Peyer's patch (tissue), 4 donors: Measurements from ENCODE around the gene TTC28. TPM values are rescaled to one million over a fixed set of nuclear protein-coding genes. Genes with fewer than 3 reads are reported as not detected.

Experiments used
- DNase-seq, 3 donors: peaks; one replicate each; pipeline ENCODE4 v3.0.0-alpha.2; 2017 to 2019
- H3K27ac ChIP-seq, 4 donors: fragments of 200-600 bp; sonication (generic); one replicate each; pipeline ENCODE4 v1.5.1; 2016 to 2019
- H3K27me3 ChIP-seq, 2 donors: fragments of 200-600 bp; sonication (generic); one replicate each; pipeline ENCODE4 v1.5.1; 2019
- H3K36me3 ChIP-seq, 3 donors: fragments of 200-600 bp; sonication (generic); one replicate each; pipeline ENCODE4 v1.5.1; 2016 to 2019
- H3K4me1 ChIP-seq, 4 donors: fragments of 200-600 bp; sonication (generic); one replicate each; pipeline ENCODE4 v1.5.1; 2016 to 2019
- H3K4me3 ChIP-seq, 4 donors: fragments of 200-600 bp; sonication (generic); 1 replicate in 3 of 4; 2 replicates in 1 of 4; pipeline ENCODE4 v1.5.1; 2016 to 2019; ENCODE audit warnings: mild to moderate bottlenecking in 1 of 4
- H3K9me3 ChIP-seq, 4 donors: fragments of 200-600 bp; sonication (generic); one replicate each; pipeline ENCODE4 v1.5.1; 2016 to 2019; ENCODE audit warnings: mild to moderate bottlenecking in 1 of 4
- CTCF ChIP-seq, 6 experiments: fragments of 450-650 bp in 4 of 6; fragments of 200-600 bp in 2 of 6; sonication (generic) in 1 of 6; IDR thresholded peaks; one replicate each; pipeline ENCODE4 v1.5.1; 2017 to 2019; ENCODE audit warnings: antibody characterized with exemption in 6 of 6, mild to moderate bottlenecking in 3 of 6, moderate library complexity in 1 of 6
- POLR2A ChIP-seq, 2 donors: fragments of 450-650 bp; IDR thresholded peaks; one replicate each; pipeline ENCODE4 v1.5.1; 2017; ENCODE audit warnings: antibody characterized with exemption in 2 of 2, mild to moderate bottlenecking in 2 of 2, moderate library complexity in 2 of 2
- total RNA-seq, 4 donors: library from RNA; depleted of rRNA; stranded (reverse); fragments of >200 nt; gene quantifications; one replicate each; pipeline ENCODE4 v1.1.0, GENCODE V29; 2016

Gene TTC28
- total RNA-seq, 4 donors from 2014 or later, result 9.1 to 46.4 (median 35.2) TPM

DNA sequence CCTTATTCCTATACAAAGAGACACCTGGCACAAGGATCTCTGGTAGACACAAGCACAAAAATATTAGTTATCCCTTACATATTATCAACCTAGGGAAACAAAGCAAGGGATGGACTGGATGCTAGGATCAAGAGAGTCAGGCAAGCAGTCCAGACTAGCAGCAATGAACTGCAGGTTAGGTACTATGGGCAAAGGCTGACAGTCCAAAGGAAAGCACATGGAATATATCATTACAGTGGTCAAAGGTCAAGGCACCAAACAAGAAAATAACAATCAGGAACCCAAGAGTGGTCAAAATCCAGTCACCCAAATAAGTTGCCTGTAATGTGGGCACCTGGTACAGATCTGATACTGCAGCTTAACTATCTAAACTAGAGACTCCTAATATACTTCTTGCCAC is 77.7 kb downstream of the TTC28 start:
- DNase-seq, result no peak
- TF ChIP-seq CTCF (IDR thresholded peaks at IDR 0.05), result no peak
- no peak for TF ChIP-seq POLR2A (IDR thresholded peaks at IDR 0.05)
- Histone ChIP-seq H3K27me3 (no peaks in the 10 kb centered on the region), H3K4me1 (no peaks in the 10 kb centered on the region), H3K27ac (no peak overlapping the region), H3K9me3 (no peaks in the 10 kb centered on the region), H3K4me3 (no peak overlapping the region), H3K36me3 (no peaks in the 10 kb centered on the region)

DNA sequence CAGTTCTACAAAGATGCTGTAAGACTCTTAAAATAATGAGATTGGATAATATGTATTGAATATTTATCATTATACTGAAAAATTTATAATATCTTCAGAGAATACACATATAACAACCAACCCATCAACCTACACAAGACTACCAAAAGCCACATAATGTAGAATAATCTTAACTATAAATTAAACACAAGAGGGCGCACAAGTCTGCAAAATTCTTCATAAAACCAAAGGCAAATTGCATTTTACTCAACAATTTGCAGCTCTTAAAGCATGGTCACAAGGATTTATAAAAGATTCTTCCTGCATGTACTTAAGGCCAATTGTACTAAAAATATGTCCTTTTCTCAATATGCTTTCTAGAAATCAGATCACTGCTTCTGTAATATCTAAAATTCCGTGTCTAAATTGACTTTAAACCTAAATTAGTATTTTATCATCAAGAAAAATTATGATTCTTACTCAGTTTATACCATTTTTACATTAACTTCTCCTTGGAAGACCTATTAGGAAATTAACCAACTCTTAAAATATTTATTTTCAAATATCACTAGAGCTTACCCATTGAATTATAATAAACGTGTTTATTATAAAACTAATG is 79.0 kb downstream of the TTC28 start:
- H3K4me3 ChIP-seq, result no peak overlapping the region
- H3K4me1 ChIP-seq, result no peaks in the 10 kb centered on the region
- DNase-seq, result no peak
- TF ChIP-seq CTCF (IDR thresholded peaks at IDR 0.05) (peak in 5 of 6 experiments; percentile 37 to 71 (median 61)), POLR2A (IDR thresholded peaks at IDR 0.05) (no peak)
- no peak overlapping the region for H3K27ac ChIP-seq
- H3K27me3 ChIP-seq, result no peaks in the 10 kb centered on the region
- no peaks in the 10 kb centered on the region for H3K36me3 ChIP-seq
- no peaks in the 10 kb centered on the region for H3K9me3 ChIP-seq

GRCh38 chr22:28599693-28600092 is 79.9 kb downstream of the TTC28 start:
- Histone ChIP-seq H3K9me3 (no peaks in the 10 kb centered on the region), H3K4me3 (no peak overlapping the region), H3K27me3 (no peaks in the 10 kb centered on the region), H3K36me3 (no peaks in the 10 kb centered on the region), H3K27ac (no peak overlapping the region), H3K4me1 (no peaks in the 10 kb centered on the region)
- DNase-seq, result no peak
- TF ChIP-seq POLR2A (IDR thresholded peaks at IDR 0.05) (no peak), CTCF (IDR thresholded peaks at IDR 0.05) (no peak)

GRCh38 chr22:28597665-28598064 is 82.0 kb downstream of the TTC28 start:
- H3K36me3 ChIP-seq, result no peaks in the 10 kb centered on the region
- TF ChIP-seq POLR2A (IDR thresholded peaks at IDR 0.05), result no peak
- TF ChIP-seq CTCF (IDR thresholded peaks at IDR 0.05), result no peak
- H3K4me1 ChIP-seq, result no peaks in the 10 kb centered on the region
- H3K27me3 ChIP-seq, result no peaks in the 10 kb centered on the region
- no peak overlapping the region for H3K27ac ChIP-seq
- no peak overlapping the region for H3K4me3 ChIP-seq
- no peaks in the 10 kb centered on the region for H3K9me3 ChIP-seq
- no peak for DNase-seq

DNA sequence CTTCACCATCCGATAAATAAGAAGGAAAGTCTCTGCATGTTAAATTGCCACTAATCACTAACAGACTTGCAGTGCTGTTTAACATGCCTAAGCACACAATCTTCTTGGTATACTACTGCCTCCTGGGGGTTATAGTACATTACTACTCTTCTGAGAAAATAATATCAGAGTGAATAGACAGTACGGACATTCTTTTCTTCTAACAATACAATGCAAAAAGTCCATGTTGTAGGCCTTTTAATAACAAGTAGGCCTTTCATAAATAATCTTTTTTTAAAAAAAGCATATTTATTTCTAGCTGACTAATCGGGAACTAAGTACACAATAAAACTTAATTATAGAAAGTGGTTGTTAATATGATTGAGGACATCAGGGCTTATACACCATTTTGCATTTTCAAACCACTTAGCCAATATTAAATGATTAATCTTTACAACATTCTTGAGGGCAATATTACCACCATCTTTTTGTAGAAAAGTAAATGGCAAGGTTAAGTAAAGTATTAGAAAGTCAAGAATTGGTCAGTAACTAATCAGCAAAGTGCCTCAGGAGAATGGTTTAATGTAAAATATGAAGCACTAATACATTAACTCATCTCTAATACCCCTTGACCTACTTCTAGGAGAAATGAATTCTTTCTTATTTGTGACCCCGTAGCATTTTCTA is 84.7 kb downstream of the TTC28 start:
- TF ChIP-seq CTCF (IDR thresholded peaks at IDR 0.05) (peak in 5 of 6 experiments; percentile 54 to 95 (median 89)), POLR2A (IDR thresholded peaks at IDR 0.05) (no peak)
- H3K4me1 ChIP-seq, result no peaks in the 10 kb centered on the region
- no peak for DNase-seq

More for the DNA sequence above, 84.7 kb downstream of the TTC28 start:
- H3K27me3 ChIP-seq, result no peaks in the 10 kb centered on the region
- no peaks in the 10 kb centered on the region for H3K9me3 ChIP-seq
- H3K4me3 ChIP-seq, result no peak overlapping the region
- no peaks in the 10 kb centered on the region for H3K36me3 ChIP-seq
- no peak overlapping the region for H3K27ac ChIP-seq
